Keratinocyte (primary cell): Measurements from ENCODE around the gene ANKRD45. TPM values are rescaled to one million over a fixed set of nuclear protein-coding genes. Genes with fewer than 3 reads are reported as not detected.
"Not testable (repeated sequence)": the region's sequence is repeated elsewhere in the genome, so short reads cannot be mapped to it uniquely, and the experiment has no call there.

Experiments used
- DNase-seq: peaks from one replicate; pipeline ENCODE4 v3.0.0-alpha.2; 2011; ENCODE audit warnings: low read depth, missing footprints, low spot score
- FAIRE-seq: peaks from 2 replicates; lab custom pipeline; 2011; peaks lifted over from hg19 to GRCh38; lab: Jason Lieb, UNC
- H2AFZ ChIP-seq: 2 replicates; pipeline ENCODE4 v1.6.0; 2012; ENCODE audit warnings: low read length, control low read depth, inconsistent platforms; ENCODE audit not compliant: control insufficient read depth
- H3K27ac ChIP-seq: 2 replicates; pipeline ENCODE4 v1.5.1; 2011; ENCODE audit warnings: low read length; ENCODE audit not compliant: control insufficient read depth, insufficient read depth
- H3K27me3 ChIP-seq: 3 replicates; pipeline ENCODE4 v1.6.0; 2011; ENCODE audit warnings: low read length; ENCODE audit not compliant: control insufficient read depth, insufficient read depth; ENCODE audit errors: extremely low read depth
- H3K36me3 ChIP-seq, 2 experiments: 2 replicates in 1 of 2; 3 replicates in 1 of 2; pipeline ENCODE4 v1.5.1; 2011; ENCODE audit warnings: low read length in 2 of 2, mild to moderate bottlenecking in 1 of 2; ENCODE audit not compliant: control insufficient read depth in 2 of 2, insufficient read depth in 2 of 2; ENCODE audit errors: extremely low read depth in 1 of 2
- H3K4me1 ChIP-seq: 3 replicates; pipeline ENCODE4 v1.5.1; 2011; ENCODE audit warnings: low read length; ENCODE audit not compliant: control insufficient read depth, insufficient read depth; ENCODE audit errors: extremely low read depth
- H3K4me2 ChIP-seq: 3 replicates; pipeline ENCODE4 v1.6.0; 2011; ENCODE audit warnings: low read depth, low read length; ENCODE audit not compliant: control insufficient read depth, insufficient read depth; ENCODE audit errors: extremely low read depth
- H3K4me3 ChIP-seq, 3 experiments: fragments of 200-600 bp in 1 of 3; sonication (generic) in 1 of 3; 2 replicates in 2 of 3; 3 replicates in 1 of 3; pipeline ENCODE4 v1.5.1; 2011 to 2016; ENCODE audit warnings: low read length in 3 of 3, mild to moderate bottlenecking in 3 of 3, control low read depth in 2 of 3, inconsistent platforms in 1 of 3, low read depth in 1 of 3, mixed read lengths in 1 of 3, mixed run types in 1 of 3, moderate library complexity in 1 of 3; ENCODE audit not compliant: control insufficient read depth in 2 of 3, insufficient read depth in 2 of 3; ENCODE audit errors: extremely low read depth in 1 of 3
- H3K79me2 ChIP-seq: 2 replicates; pipeline ENCODE4 v1.6.0; 2012; ENCODE audit warnings: low read length; ENCODE audit not compliant: control insufficient read depth, insufficient read depth
- H3K9ac ChIP-seq: 3 replicates; pipeline ENCODE4 v1.6.0; 2011; ENCODE audit warnings: low read length; ENCODE audit not compliant: control insufficient read depth, insufficient read depth; ENCODE audit errors: extremely low read depth
- H3K9me1 ChIP-seq: 3 replicates; pipeline ENCODE4 v1.6.0; 2011; ENCODE audit warnings: low read length; ENCODE audit not compliant: control insufficient read depth, insufficient read depth; ENCODE audit errors: extremely low read depth
- H3K9me3 ChIP-seq: 2 replicates; pipeline ENCODE4 v1.5.1; 2012; ENCODE audit warnings: low read depth, low read length; ENCODE audit not compliant: control insufficient read depth
- H4K20me1 ChIP-seq: 3 replicates; pipeline ENCODE4 v1.6.0; 2011; ENCODE audit warnings: low read length; ENCODE audit not compliant: control insufficient read depth, insufficient read depth; ENCODE audit errors: extremely low read depth
- EZH2 ChIP-seq: IDR thresholded peaks from one replicate; pipeline ENCODE4 v1.6.1; 2012; ENCODE audit warnings: inconsistent platforms, mild to moderate bottlenecking, low read length, moderate library complexity
- dilution Hi-C: fragments of 300-500 bp; cut with MboI; formaldehyde crosslinking; loops from one replicate; pipeline ENCODE4 v1.7.0; 2020; ENCODE audit warnings: low sequenced_read_pairs; ENCODE audit not compliant: extremely low pct_ligation_motif_present
- polyA plus RNA-seq, 5 experiments: library from polyadenylated mRNA; depleted of rRNA in 3 of 5; stranded (reverse) in 3 of 5; stranded (forward) in 1 of 5; unstranded in 1 of 5; fragments of >200 nt; gene quantifications; 1 replicate in 1 of 5; 2 replicates in 3 of 5; 3 replicates in 1 of 5; pipeline versions ENCODE4 v1.2.1 to v1.2.3, GENCODE V29; 2011 to 2012; ENCODE audit warnings: missing spikeins in 2 of 5, low read depth in 1 of 5, low replicate concordance in 1 of 5
- TF ChIP-seq, protein P1 (sequence below), 3 experiments: IDR thresholded peaks in 1 of 3; conservative IDR thresholded peaks in 1 of 3; optimal IDR thresholded peaks in 1 of 3; 2 replicates in 2 of 3; 3 replicates in 1 of 3; pipeline versions ENCODE3 to v1.5.1; 2011; ENCODE audit warnings: low read length in 3 of 3, mild to moderate bottlenecking in 3 of 3, moderate library complexity in 2 of 3, control low read depth in 1 of 3, inconsistent platforms in 1 of 3; ENCODE audit not compliant: insufficient read depth in 2 of 3; ENCODE audit errors: extremely low read depth in 1 of 3

Gene ANKRD45
- polyA plus RNA-seq, 1 donor (not counting 4 experiments of a cell fraction or from before 2014, with no cell fraction given): 0.18 TPM

DNA sequence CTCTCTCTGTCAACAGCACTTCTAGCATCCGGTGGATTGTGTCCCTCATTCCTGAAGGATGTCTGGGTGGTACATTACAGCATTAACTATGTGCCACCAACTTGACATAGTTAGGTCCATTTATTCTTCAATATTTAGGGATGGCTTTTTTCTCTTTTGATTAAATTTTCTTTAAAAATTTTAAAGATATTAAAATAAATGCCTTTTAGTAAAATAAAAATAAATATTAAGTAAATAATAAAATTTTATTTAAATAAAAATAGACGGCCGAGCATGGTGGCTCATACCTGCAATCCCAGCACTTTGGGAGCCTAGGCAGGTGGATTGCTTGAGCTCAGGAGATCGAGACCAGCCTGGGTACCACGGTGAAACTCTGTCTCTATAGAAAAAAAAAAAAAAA lies 35.5 kb upstream of the ANKRD45 start:
- FAIRE-seq (no peak), DNase-seq (no peak)
- H3K4me2 ChIP-seq: no peak overlapping the region
- dilution Hi-C loops: no loop called here
- H3K4me3 ChIP-seq: no peak overlapping the region
- no peaks in the 10 kb centered on the region for H3K9me3 ChIP-seq
- no peak overlapping the region for H3K27ac ChIP-seq
- no peaks in the 10 kb centered on the region for H3K79me2 ChIP-seq
- no peaks in the 10 kb centered on the region for H3K36me3 ChIP-seq
- no peak overlapping the region for H2AFZ ChIP-seq
- H3K9ac ChIP-seq: no peak overlapping the region
- no peaks in the 10 kb centered on the region for H3K9me1 ChIP-seq
- H3K4me1 ChIP-seq: no peaks in the 10 kb centered on the region
- no peaks in the 10 kb centered on the region for H4K20me1 ChIP-seq
- no peak for TF ChIP-seq EZH2
- TF ChIP-seq, protein P1, sequence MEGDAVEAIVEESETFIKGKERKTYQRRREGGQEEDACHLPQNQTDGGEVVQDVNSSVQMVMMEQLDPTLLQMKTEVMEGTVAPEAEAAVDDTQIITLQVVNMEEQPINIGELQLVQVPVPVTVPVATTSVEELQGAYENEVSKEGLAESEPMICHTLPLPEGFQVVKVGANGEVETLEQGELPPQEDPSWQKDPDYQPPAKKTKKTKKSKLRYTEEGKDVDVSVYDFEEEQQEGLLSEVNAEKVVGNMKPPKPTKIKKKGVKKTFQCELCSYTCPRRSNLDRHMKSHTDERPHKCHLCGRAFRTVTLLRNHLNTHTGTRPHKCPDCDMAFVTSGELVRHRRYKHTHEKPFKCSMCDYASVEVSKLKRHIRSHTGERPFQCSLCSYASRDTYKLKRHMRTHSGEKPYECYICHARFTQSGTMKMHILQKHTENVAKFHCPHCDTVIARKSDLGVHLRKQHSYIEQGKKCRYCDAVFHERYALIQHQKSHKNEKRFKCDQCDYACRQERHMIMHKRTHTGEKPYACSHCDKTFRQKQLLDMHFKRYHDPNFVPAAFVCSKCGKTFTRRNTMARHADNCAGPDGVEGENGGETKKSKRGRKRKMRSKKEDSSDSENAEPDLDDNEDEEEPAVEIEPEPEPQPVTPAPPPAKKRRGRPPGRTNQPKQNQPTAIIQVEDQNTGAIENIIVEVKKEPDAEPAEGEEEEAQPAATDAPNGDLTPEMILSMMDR (optimal IDR thresholded peaks at IDR 0.05 in 1 of 3, IDR thresholded peaks at IDR 0.05 in 1 of 3, conservative IDR thresholded peaks at IDR 0.05 in 1 of 3; ENCODE audit: extremely low read depth in 1 of 3, insufficient read depth in 2 of 3, low read length in 3 of 3): no peak
- no peaks in the 10 kb centered on the region for H3K27me3 ChIP-seq

DNA sequence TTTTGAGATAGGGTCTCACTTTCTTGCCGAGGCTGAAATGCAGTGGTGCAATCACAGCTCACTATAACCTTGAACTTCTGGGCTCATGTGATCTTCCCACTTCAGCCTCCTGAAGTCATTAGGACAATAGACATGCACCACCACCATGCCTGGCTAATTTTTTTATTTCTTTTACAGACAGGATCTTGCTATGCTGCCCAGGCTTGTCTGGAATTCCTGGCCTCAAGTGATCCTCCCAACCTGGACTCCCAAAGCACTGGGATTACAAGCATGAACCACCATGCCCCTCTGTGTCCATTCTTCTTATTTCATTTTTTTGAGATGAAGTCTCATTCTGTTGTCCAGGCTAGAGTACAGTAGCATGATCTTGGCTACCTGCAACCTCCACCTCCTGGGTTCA lies 33.1 kb upstream of the ANKRD45 start:
- Histone ChIP-seq H3K79me2 (no peaks in the 10 kb centered on the region), H3K36me3 (no peaks in the 10 kb centered on the region), H3K9me3 (no peaks in the 10 kb centered on the region), H3K9me1 (no peaks in the 10 kb centered on the region), H3K27ac (no peak overlapping the region), H3K4me2 (no peak overlapping the region), H2AFZ (no peak overlapping the region), H4K20me1 (no peaks in the 10 kb centered on the region), H3K9ac (no peak overlapping the region), H3K4me3 (no peak overlapping the region), H3K27me3 (no peaks in the 10 kb centered on the region), H3K4me1 (no peaks in the 10 kb centered on the region)
- DNase-seq (no peak), FAIRE-seq (no peak)
- dilution Hi-C loops: no loop called here
- TF ChIP-seq EZH2: no peak
- TF ChIP-seq, protein P1 (optimal IDR thresholded peaks at IDR 0.05 in 1 of 3, IDR thresholded peaks at IDR 0.05 in 1 of 3, conservative IDR thresholded peaks at IDR 0.05 in 1 of 3; ENCODE audit: extremely low read depth in 1 of 3, insufficient read depth in 2 of 3, low read length in 3 of 3): no peak

DNA sequence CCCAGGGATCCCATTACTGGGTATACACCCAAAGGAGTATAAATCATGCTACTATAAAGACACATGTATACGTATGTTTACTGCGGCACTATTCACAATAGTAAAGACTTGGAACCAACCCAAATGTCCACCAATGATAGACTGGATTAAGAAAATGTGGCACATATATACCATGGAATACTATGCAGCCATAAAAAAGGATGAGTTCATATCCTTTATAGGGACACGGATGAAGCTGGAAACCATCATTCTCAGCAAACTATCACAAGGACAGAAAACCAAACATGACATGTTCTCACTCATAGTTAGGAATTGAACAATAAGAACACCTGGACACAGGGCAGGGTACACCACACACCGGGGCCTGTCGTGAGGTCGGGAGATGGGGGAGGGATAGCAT lies 31.6 kb upstream of the ANKRD45 start:
- dilution Hi-C loops, H3K9me1 ChIP-seq, FAIRE-seq, H3K4me2 ChIP-seq, H3K27ac ChIP-seq, H4K20me1 ChIP-seq, H3K4me3 ChIP-seq, H3K79me2 ChIP-seq, H3K9ac ChIP-seq, H3K36me3 ChIP-seq, H3K27me3 ChIP-seq, H3K9me3 ChIP-seq, DNase-seq, H2AFZ ChIP-seq, H3K4me1 ChIP-seq: not testable (repeated sequence)
